ENCODE data around the gene STARD5. TPM values are rescaled to one million over a fixed set of nuclear protein-coding genes. Genes with fewer than 3 reads are reported as not detected.

Gene STARD5
- total RNA-seq, 1 experiment from 2014 or later, result 2.3 TPM

DNA sequence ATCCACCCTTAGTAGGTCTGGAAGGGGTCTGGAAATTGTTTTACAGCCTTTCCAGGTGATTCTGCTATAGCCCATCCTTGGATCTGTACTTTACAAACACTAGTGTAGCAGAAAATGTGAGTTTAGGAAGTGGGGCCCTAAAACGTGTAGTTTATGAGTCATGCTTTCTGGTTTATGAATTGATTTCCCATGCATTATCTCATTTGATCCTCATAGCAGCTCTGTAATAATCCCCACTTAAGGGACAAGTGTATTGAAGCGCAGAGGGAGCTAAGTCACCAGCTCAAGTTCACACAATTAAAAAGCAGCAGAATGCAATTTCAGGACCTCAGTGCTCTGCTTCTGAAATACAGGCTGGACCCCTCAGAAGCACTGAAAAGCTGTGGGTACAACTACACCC is 22.7 kb upstream of the STARD5 start:
- Mint-ChIP-seq H3K4me3 (no peak overlapping the region), H3K9me3 (peaks cover 0 to 4% of the 10 kb centered on the region in 2 experiments; a peak in 1 of 5 replicates), H3K4me1 (peaks cover 8 to 9% of the 10 kb centered on the region in 2 experiments), H3K36me3 (ENCODE audit: insufficient read depth in 1 of 3, low read depth in 3 of 3) (no peaks in the 10 kb centered on the region), H3K27ac (no peak overlapping the region), H3K27me3 (ENCODE audit: low read depth) (no peaks in the 10 kb centered on the region; the same call in 1 of the 2 replicates)
- no peak overlapping the region for H4K5ac ChIP-seq (ENCODE audit: insufficient read length, low read depth, low read length)
- WGBS (ENCODE audit: extremely low coverage, insufficient read length, low lambda C conversion rate), result no CpG with 5 or more reads among the region's 2 CpGs
- no peak overlapping the region for H3K27ac ChIP-seq (ENCODE audit: insufficient read length, low read depth, low read length)
- no peaks in the 10 kb centered on the region for H3K4me1 ChIP-seq (ENCODE audit: insufficient read depth, low read length)
- no peak overlapping the region for H2BK5ac ChIP-seq (ENCODE audit: insufficient read length, low read length)
- H3K56ac ChIP-seq (ENCODE audit: insufficient read length, low read depth, low read length), result no peak overlapping the region
- H4K91ac ChIP-seq (ENCODE audit: insufficient read length, low read depth, low read length), result no peak overlapping the region
- H2BK120ac ChIP-seq (ENCODE audit: low read depth, low read length, poor library complexity, severe bottlenecking), result no peak overlapping the region
- H3K4me2 ChIP-seq (ENCODE audit: insufficient read depth, insufficient read length, low read length), result no peak overlapping the region
- H4K8ac ChIP-seq (replicated peaks; ENCODE audit: insufficient read length, low read depth, low read length), result no peak overlapping the region
- H3K4ac ChIP-seq (ENCODE audit: low read depth, low read length), result no peak overlapping the region
- no peak overlapping the region for H3T11ph ChIP-seq (ENCODE audit: low read length)
- no peak overlapping the region for H3K18ac ChIP-seq (ENCODE audit: insufficient read length, low read depth, low read length)
- no peak overlapping the region for H2BK20ac ChIP-seq (ENCODE audit: low read depth, low read length, poor library complexity, severe bottlenecking)
- no peak overlapping the region for H2BK12ac ChIP-seq (ENCODE audit: insufficient read length, low read depth, low read length)
- H3K14ac ChIP-seq (ENCODE audit: insufficient read depth, low read length), result no peak overlapping the region
- no peak overlapping the region for H2AFZ ChIP-seq (ENCODE audit: low read length)
- H3K23me2 ChIP-seq (ENCODE audit: insufficient read length, low read depth, low read length, poor library complexity, severe bottlenecking), result no peaks in the 10 kb centered on the region
- H3K23ac ChIP-seq (ENCODE audit: insufficient read length, low read depth, low read length), result no peak overlapping the region
- no peaks in the 10 kb centered on the region for H3K27me3 ChIP-seq (ENCODE audit: insufficient read depth, low read length)
- DNase-seq, result no peak
- H3K9me3 ChIP-seq (ENCODE audit: control insufficient read depth, low read depth, low read length), result no peaks in the 10 kb centered on the region
- H2BK15ac ChIP-seq (ENCODE audit: low read depth, low read length), result no peak overlapping the region
- H2AK5ac ChIP-seq (ENCODE audit: insufficient read length, low read length), result no peak overlapping the region
- H3K9ac ChIP-seq (ENCODE audit: extremely low read depth, insufficient read length, low read length), result no peak overlapping the region
- no peaks in the 10 kb centered on the region for H3K79me1 ChIP-seq (ENCODE audit: insufficient read depth, low read depth, low read length, poor library complexity, severe bottlenecking)
- no peaks in the 10 kb centered on the region for H4K20me1 ChIP-seq (ENCODE audit: control insufficient read depth, insufficient read depth, insufficient read length)
- TF ChIP-seq, protein P1, sequence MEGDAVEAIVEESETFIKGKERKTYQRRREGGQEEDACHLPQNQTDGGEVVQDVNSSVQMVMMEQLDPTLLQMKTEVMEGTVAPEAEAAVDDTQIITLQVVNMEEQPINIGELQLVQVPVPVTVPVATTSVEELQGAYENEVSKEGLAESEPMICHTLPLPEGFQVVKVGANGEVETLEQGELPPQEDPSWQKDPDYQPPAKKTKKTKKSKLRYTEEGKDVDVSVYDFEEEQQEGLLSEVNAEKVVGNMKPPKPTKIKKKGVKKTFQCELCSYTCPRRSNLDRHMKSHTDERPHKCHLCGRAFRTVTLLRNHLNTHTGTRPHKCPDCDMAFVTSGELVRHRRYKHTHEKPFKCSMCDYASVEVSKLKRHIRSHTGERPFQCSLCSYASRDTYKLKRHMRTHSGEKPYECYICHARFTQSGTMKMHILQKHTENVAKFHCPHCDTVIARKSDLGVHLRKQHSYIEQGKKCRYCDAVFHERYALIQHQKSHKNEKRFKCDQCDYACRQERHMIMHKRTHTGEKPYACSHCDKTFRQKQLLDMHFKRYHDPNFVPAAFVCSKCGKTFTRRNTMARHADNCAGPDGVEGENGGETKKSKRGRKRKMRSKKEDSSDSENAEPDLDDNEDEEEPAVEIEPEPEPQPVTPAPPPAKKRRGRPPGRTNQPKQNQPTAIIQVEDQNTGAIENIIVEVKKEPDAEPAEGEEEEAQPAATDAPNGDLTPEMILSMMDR (conservative IDR thresholded peaks at IDR 0.05), result no peak
- no peaks in the 10 kb centered on the region for H3K79me2 ChIP-seq (ENCODE audit: insufficient read depth, low read length)
